Measurements from ENCODE around the gene SLA2. TPM values are rescaled to one million over a fixed set of nuclear protein-coding genes. Genes with fewer than 3 reads are reported as not detected.

SLA2 gene
- polyA plus RNA-seq, 2 of the 4 experiments (the other 2 are of a cell fraction): 0.06 TPM; not detected in 1

DNA sequence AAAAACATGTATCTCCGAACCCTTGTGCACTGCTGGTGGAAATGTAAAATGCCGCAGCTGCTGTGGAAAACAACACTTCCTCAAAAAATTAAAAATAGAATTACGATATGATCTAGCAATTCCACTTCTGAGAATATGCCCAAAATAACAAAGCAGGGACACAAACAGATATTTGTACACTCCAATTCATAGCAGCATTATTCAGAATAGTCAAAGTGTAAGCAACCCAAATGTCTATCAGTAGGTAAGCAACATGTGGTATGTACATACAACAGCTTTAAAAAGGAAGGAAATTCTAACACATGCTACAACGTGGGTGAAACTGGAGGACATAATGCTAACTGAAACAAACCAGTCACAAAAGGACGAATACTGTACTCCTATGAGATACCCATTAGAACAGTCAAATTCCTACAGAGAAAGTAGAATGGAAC lies 46.1 kb downstream of the SLA2 start:
- TF ChIP-seq PHF8 (IDR thresholded peaks at IDR 0.05; ENCODE audit: borderline replicate concordance, low read depth) (no peak), MAFK (IDR thresholded peaks at IDR 0.05; ENCODE audit: partially characterized antibody) (no peak), HDAC2 (IDR thresholded peaks at IDR 0.05) (no peak), KDM1A (IDR thresholded peaks at IDR 0.05; ENCODE audit: low read depth) (no peak), CBX2 (IDR thresholded peaks at IDR 0.05; ENCODE audit: borderline replicate concordance, low read depth) (no peak)
- TF ChIP-seq, protein P1, sequence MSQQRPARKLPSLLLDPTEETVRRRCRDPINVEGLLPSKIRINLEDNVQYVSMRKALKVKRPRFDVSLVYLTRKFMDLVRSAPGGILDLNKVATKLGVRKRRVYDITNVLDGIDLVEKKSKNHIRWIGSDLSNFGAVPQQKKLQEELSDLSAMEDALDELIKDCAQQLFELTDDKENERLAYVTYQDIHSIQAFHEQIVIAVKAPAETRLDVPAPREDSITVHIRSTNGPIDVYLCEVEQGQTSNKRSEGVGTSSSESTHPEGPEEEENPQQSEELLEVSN (IDR thresholded peaks at IDR 0.05; ENCODE audit: borderline replicate concordance, low read depth): no peak
- 63% methylated on average over 5 of the region's 5 CpGs for WGBS (ENCODE audit: missing lambda C conversion rate)
- FAIRE-seq: no peak
- no peak for DNase-seq (ENCODE audit: low read depth in 1 of 2, low spot score in 1 of 2)
- no peak overlapping the region for H3K27ac ChIP-seq
- ChIA-PET CTCF (interaction anchor here (0.9 kb wide), 1 partner anchor 208 kb away, joined by 3 read pairs; no protein-coding TSS in a partner anchor), POLR2A (no interaction called here)
- H3K9me3 ChIP-seq: no peaks in the 10 kb centered on the region
- no peak for ATAC-seq
- H3K4me2 ChIP-seq: no peak overlapping the region
- peaks cover 3% of the 10 kb centered on the region; the same call in 2 of the 3 replicates for H3K4me1 ChIP-seq
- H3K4me3 ChIP-seq: no peak overlapping the region

DNA sequence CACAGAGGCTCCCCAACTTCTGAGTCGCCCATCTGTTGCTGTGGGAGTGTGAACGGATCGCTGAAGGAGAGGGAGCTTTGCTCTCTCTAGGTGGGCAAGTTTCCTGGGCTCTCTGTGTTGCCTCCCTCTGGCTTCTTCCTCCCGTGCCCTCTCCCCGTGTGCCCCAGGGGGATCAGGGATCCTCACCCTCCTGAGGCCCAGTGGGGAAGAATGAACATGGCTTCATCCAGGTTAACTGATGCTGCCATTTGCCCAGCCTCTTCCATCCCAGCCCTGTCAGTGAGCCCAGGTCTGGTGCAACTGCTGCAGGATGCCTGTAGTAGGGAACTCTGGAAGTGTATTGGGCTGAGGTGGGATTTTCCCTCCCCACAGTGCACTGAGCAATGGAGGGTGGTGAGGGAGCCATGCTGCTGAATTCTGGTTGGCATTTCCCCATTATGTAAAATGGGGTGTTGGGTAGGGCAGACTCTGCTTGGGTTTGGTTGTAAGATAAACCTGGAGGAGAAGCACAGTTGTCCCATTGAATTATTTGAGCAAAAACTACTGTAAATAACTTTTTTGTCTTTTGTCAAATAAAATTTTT lies 52.6 kb downstream of the SLA2 start:
- ChIA-PET CTCF (interaction anchor here (0.9 to 3.4 kb wide), 3 partner anchors 12 to 21 kb away, joined by 3 to 37 read pairs (median 5); partner anchors contain the start of gene RAB5IF), POLR2A (no interaction called here)
- FAIRE-seq (no peak), DNase-seq (ENCODE audit: low read depth in 1 of 2, low spot score in 1 of 2) (no peak), ATAC-seq (no peak)
- 89% methylated on average over 5 of the region's 5 CpGs for WGBS (ENCODE audit: missing lambda C conversion rate)
- H3K27ac ChIP-seq: no peak overlapping the region
- no peaks in the 10 kb centered on the region for H3K9me3 ChIP-seq
- H3K4me1 ChIP-seq: no peaks in the 10 kb centered on the region
- H3K4me2 ChIP-seq: no peak overlapping the region
- no peak overlapping the region for H3K4me3 ChIP-seq
- TF ChIP-seq FOSB (CRISPR knock-in tag; IDR thresholded peaks at IDR 0.05) (no peak), HOXB5 (CRISPR knock-in tag; IDR thresholded peaks at IDR 0.05) (no peak), RNF2 (IDR thresholded peaks at IDR 0.05; ENCODE audit: borderline replicate concordance, low read depth) (no peak), JUNB (IDR thresholded peaks at IDR 0.05) (no peak), GATA3 (IDR thresholded peaks at IDR 0.05; ENCODE audit: borderline replicate concordance) (no peak), HOXB13 (CRISPR knock-in tag; IDR thresholded peaks at IDR 0.05; ENCODE audit: low read depth) (no peak), NPAS2 (CRISPR knock-in tag; IDR thresholded peaks at IDR 0.05; ENCODE audit: borderline replicate concordance) (no peak), FOSL2 (IDR thresholded peaks at IDR 0.05) (no peak), FOSL2 (CRISPR knock-in tag; IDR thresholded peaks at IDR 0.05) (no peak), EHF (CRISPR knock-in tag; IDR thresholded peaks at IDR 0.05) (no peak), KDM1A (IDR thresholded peaks at IDR 0.05; ENCODE audit: low read depth) (no peak), CHD4 (IDR thresholded peaks at IDR 0.05; ENCODE audit: borderline replicate concordance) (no peak), NFE2L2 (conservative IDR thresholded peaks at IDR 0.05; ENCODE audit: low read length) (no peak)
- TF ChIP-seq, protein P2, sequence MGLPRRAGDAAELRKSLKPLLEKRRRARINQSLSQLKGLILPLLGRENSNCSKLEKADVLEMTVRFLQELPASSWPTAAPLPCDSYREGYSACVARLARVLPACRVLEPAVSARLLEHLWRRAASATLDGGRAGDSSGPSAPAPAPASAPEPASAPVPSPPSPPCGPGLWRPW (IDR thresholded peaks at IDR 0.05): no peak

DNA sequence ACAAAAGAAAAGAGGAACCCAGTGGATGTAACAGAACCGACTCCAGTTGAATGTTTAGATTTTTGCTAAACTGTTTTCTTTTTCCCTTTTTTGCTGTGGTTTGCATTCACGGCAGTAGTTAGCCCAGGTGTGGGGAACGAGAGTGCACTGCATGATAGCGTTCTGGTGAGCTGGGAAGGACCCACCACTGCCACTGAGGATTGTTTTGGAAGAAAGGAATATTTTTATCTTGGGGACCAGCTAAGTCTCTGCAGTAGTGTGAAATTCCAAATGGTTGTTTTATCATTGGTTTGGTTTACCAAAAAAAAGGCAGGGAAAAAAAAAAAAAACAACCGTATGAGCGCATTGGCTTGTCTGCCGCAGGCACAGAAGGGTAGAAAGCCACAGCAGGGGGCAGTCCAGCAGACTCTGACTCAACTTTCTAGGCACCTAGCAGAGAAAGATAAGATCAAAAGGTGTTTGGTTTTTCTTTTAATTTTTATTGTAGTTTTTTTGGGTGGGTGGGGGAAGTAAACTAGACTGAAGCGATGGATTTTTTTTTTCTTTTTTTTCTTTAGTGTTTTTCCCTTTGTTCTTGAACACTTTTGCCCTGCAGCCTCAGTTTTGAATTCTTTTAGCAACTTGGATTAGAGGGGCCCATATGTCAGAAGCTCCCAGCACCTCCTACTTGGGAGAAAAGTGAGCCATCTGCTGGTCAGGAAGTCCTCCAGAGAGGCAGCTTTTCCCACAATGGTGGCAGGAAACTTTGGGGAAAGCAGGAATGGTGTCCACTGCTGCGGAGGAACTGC lies 53.9 kb downstream of the SLA2 start:
- 93% methylated on average over 9 of the region's 9 CpGs for WGBS (ENCODE audit: missing lambda C conversion rate)
- no peak overlapping the region for H3K4me2 ChIP-seq
- no peak for FAIRE-seq
- TF ChIP-seq CHD2 (IDR thresholded peaks at IDR 0.05; ENCODE audit: low read length, partially characterized antibody) (no peak), MAFK (IDR thresholded peaks at IDR 0.05; ENCODE audit: partially characterized antibody) (no peak)
- TF ChIP-seq, protein P3, sequence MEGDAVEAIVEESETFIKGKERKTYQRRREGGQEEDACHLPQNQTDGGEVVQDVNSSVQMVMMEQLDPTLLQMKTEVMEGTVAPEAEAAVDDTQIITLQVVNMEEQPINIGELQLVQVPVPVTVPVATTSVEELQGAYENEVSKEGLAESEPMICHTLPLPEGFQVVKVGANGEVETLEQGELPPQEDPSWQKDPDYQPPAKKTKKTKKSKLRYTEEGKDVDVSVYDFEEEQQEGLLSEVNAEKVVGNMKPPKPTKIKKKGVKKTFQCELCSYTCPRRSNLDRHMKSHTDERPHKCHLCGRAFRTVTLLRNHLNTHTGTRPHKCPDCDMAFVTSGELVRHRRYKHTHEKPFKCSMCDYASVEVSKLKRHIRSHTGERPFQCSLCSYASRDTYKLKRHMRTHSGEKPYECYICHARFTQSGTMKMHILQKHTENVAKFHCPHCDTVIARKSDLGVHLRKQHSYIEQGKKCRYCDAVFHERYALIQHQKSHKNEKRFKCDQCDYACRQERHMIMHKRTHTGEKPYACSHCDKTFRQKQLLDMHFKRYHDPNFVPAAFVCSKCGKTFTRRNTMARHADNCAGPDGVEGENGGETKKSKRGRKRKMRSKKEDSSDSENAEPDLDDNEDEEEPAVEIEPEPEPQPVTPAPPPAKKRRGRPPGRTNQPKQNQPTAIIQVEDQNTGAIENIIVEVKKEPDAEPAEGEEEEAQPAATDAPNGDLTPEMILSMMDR (IDR thresholded peaks at IDR 0.05): peak; percentile 20; the same call in 1 of the 3 replicates
- DNase-seq (ENCODE audit: low read depth in 1 of 2, low spot score in 1 of 2): no peak
- no peaks in the 10 kb centered on the region for H3K9me3 ChIP-seq
- ChIA-PET POLR2A (no interaction called here), CTCF (interaction anchor here (0.6 to 9.0 kb wide), 5 partner anchors 13 to 173 kb away, joined by 3 to 54 read pairs (median 4); partner anchors contain the start of gene RAB5IF)
- H3K4me1 ChIP-seq: no peaks in the 10 kb centered on the region
- no peak for ATAC-seq
- H3K4me3 ChIP-seq: no peak overlapping the region
- no peak overlapping the region for H3K27ac ChIP-seq
